ENCODE results near the gene TCAP.
A peak's percentile ranks its signal among the peaks of the same experiment; 100 is the strongest.
"Not testable (repeated sequence)": the region's sequence is repeated elsewhere in the genome, so short reads cannot be mapped to it uniquely, and the experiment has no call there.

Gene TCAP

GRCh38 chr17:39684369-39685192 lies 19.4 kb downstream of the TCAP start:
- no peak for DNase-seq (ENCODE audit: low read depth)

- no peak for DNase-seq (ENCODE audit: low read depth)
Measured at GRCh38 chr17:39687101-39687545, 22.0 kb downstream of the TCAP start.

- peak; percentile 64 for DNase-seq (ENCODE audit: low read depth)
Measured at GRCh38 chr17:39687546-39688474, 22.7 kb downstream of the TCAP start, which contains the start of gene PGAP3. Gene PGAP3, minus strand, starts transcription at chr17:39688057. Its CDS starts 43 bp downstream, at chr17:39688014.

GRCh38 chr17:39688475-39688835 lies 23.3 kb downstream of the TCAP start:
- no peak for DNase-seq (ENCODE audit: low read depth)

GRCh38 chr17:39688945-39689344 lies 23.8 kb downstream of the TCAP start:
- DNase-seq (ENCODE audit: low read depth), result no peak

- no peak for DNase-seq (ENCODE audit: low read depth)
Measured at GRCh38 chr17:39694593-39694992, 29.4 kb downstream of the TCAP start.

GRCh38 chr17:39695089-39695474 lies 29.9 kb downstream of the TCAP start:
- no peak for DNase-seq (ENCODE audit: low read depth)

- DNase-seq (ENCODE audit: low read depth), result no peak
Measured at GRCh38 chr17:39696731-39697130, 31.6 kb downstream of the TCAP start.

GRCh38 chr17:39697961-39698360 lies 32.8 kb downstream of the TCAP start:
- no peak for DNase-seq (ENCODE audit: low read depth)

GRCh38 chr17:39699157-39699817 lies 34.1 kb downstream of the TCAP start:
- DNase-seq (ENCODE audit: low read depth), result not testable (repeated sequence)

- no peak for DNase-seq (ENCODE audit: low read depth)
Measured at GRCh38 chr17:39699818-39700147, 34.6 kb downstream of the TCAP start, which contains the start of gene ERBB2. Gene ERBB2, plus strand, starts transcription at chr17:39700064. Its CDS starts 175 bp downstream, at chr17:39700239.

GRCh38 chr17:39700148-39700987 lies 35.2 kb downstream of the TCAP start:
- DNase-seq (ENCODE audit: low read depth), result no peak

GRCh38 chr17:39701012-39701783 lies 36.0 kb downstream of the TCAP start:
- no peak for DNase-seq (ENCODE audit: low read depth)

- DNase-seq (ENCODE audit: low read depth), result no peak
Measured at GRCh38 chr17:39701784-39702422, 36.8 kb downstream of the TCAP start.

GRCh38 chr17:39702901-39703893 lies 38.0 kb downstream of the TCAP start:
- DNase-seq (ENCODE audit: low read depth), result no peak

GRCh38 chr17:39703913-39704312 lies 38.8 kb downstream of the TCAP start:
- no peak for DNase-seq (ENCODE audit: low read depth)

GRCh38 chr17:39704821-39705551 lies 39.8 kb downstream of the TCAP start:
- DNase-seq (ENCODE audit: low read depth), result no peak

GRCh38 chr17:39705786-39706348 lies 40.7 kb downstream of the TCAP start:
- DNase-seq (ENCODE audit: low read depth), result no peak

Measured in activated T-helper 1 cell treated with Interleukin-2 at 50 U/mL for 16 hours (primary cell).